H9 (cell line): ENCODE results near the gene ASPA. TPM values are rescaled to one million over a fixed set of nuclear protein-coding genes. Genes with fewer than 3 reads are reported as not detected.

Source experiments
- DNase-seq: peaks from one replicate; pipeline ENCODE4 v3.0.0-alpha.2; 2017
- H2AFZ ChIP-seq: one replicate; pipeline ENCODE4 v1.6.1; 2013; ENCODE audit warnings: mild to moderate bottlenecking, low read length, control low read depth, moderate library complexity
- H2AK5ac ChIP-seq: 2 replicates; pipeline ENCODE4 v1.6.1; 2013; ENCODE audit warnings: low read length, control low read depth, mixed read lengths; ENCODE audit not compliant: insufficient read length
- H2BK120ac ChIP-seq: one replicate; pipeline ENCODE4 v1.6.1; 2013; ENCODE audit warnings: low read depth, mild to moderate bottlenecking, low read length, control low read depth, inconsistent platforms; ENCODE audit not compliant: poor library complexity, severe bottlenecking
- H2BK12ac ChIP-seq: 2 replicates; pipeline ENCODE4 v1.6.1; 2013; ENCODE audit warnings: low read length, control low read depth, mixed read lengths, low read depth; ENCODE audit not compliant: insufficient read length
- H2BK15ac ChIP-seq: 2 replicates; pipeline ENCODE4 v1.6.1; 2013; ENCODE audit warnings: low read depth, low read length, control low read depth
- H2BK20ac ChIP-seq: one replicate; pipeline ENCODE4 v1.6.1; 2013; ENCODE audit warnings: low read depth, mild to moderate bottlenecking, low read length, control low read depth, inconsistent platforms; ENCODE audit not compliant: poor library complexity, severe bottlenecking
- H2BK5ac ChIP-seq: 2 replicates; pipeline ENCODE4 v1.6.1; 2013; ENCODE audit warnings: low read length, control low read depth, mixed read lengths; ENCODE audit not compliant: insufficient read length
- H3K14ac ChIP-seq: 2 replicates; pipeline ENCODE4 v1.6.1; 2013; ENCODE audit warnings: low read length, control low read depth; ENCODE audit not compliant: insufficient read depth
- H3K18ac ChIP-seq: 2 replicates; pipeline ENCODE4 v1.6.1; 2013; ENCODE audit warnings: low read depth, mild to moderate bottlenecking, mixed read lengths, low read length, control low read depth; ENCODE audit not compliant: insufficient read length
- H3K23ac ChIP-seq: 2 replicates; pipeline ENCODE4 v1.6.1; 2013; ENCODE audit warnings: low read length, control low read depth, mixed read lengths, low read depth; ENCODE audit not compliant: insufficient read length
- H3K23me2 ChIP-seq: 2 replicates; pipeline ENCODE4 v1.6.1; 2013; ENCODE audit warnings: low read depth, mild to moderate bottlenecking, mixed read lengths, low read length, control low read depth; ENCODE audit not compliant: insufficient read length, poor library complexity, severe bottlenecking
- H3K27ac ChIP-seq: 2 replicates; pipeline ENCODE4 v1.5.1; 2013; ENCODE audit warnings: low read length, control low read depth, mixed read lengths, low read depth; ENCODE audit not compliant: insufficient read length
- H3K27me3 ChIP-seq: 2 replicates; pipeline ENCODE4 v1.6.1; 2013; ENCODE audit warnings: low read length, control low read depth, inconsistent platforms; ENCODE audit not compliant: insufficient read depth
- H3K4ac ChIP-seq: 2 replicates; pipeline ENCODE4 v1.6.1; 2013; ENCODE audit warnings: low read depth, mild to moderate bottlenecking, control low read depth, inconsistent platforms, low read length, moderate library complexity
- H3K4me1 ChIP-seq: 2 replicates; pipeline ENCODE4 v1.6.1; 2013; ENCODE audit warnings: low read length, control low read depth, inconsistent platforms; ENCODE audit not compliant: insufficient read depth
- H3K4me2 ChIP-seq: 2 replicates; pipeline ENCODE4 v1.6.1; 2013; ENCODE audit warnings: low read length, control low read depth, mixed read lengths; ENCODE audit not compliant: insufficient read length, insufficient read depth
- H3K56ac ChIP-seq: 2 replicates; pipeline ENCODE4 v1.6.1; 2013; ENCODE audit warnings: low read depth, mild to moderate bottlenecking, mixed read lengths, low read length, control low read depth; ENCODE audit not compliant: insufficient read length
- H3K79me1 ChIP-seq: 2 replicates; pipeline ENCODE4 v1.6.1; 2013; ENCODE audit warnings: low read depth, mild to moderate bottlenecking, moderate library complexity, low read length, control low read depth, inconsistent platforms; ENCODE audit not compliant: insufficient read depth, poor library complexity, severe bottlenecking
- H3K79me2 ChIP-seq: 2 replicates; pipeline ENCODE4 v1.6.1; 2013; ENCODE audit warnings: low read length, control low read depth, inconsistent platforms; ENCODE audit not compliant: insufficient read depth
- H3K9ac ChIP-seq: 2 replicates; pipeline ENCODE4 v1.6.1; 2013; ENCODE audit warnings: low read length, control low read depth, mixed read lengths; ENCODE audit not compliant: insufficient read length; ENCODE audit errors: extremely low read depth
- H3K9me3 ChIP-seq: one replicate; pipeline ENCODE4 v1.6.1; 2013; ENCODE audit warnings: low read depth, low read length, inconsistent platforms; ENCODE audit not compliant: control insufficient read depth
- H3T11ph ChIP-seq: one replicate; pipeline ENCODE4 v1.6.1; 2013; ENCODE audit warnings: mild to moderate bottlenecking, low read length, control low read depth, inconsistent platforms
- H4K20me1 ChIP-seq: one replicate; pipeline ENCODE4 v1.6.1; 2013; ENCODE audit not compliant: control insufficient read depth, insufficient read length, insufficient read depth
- H4K5ac ChIP-seq: 2 replicates; pipeline ENCODE4 v1.6.1; 2013; ENCODE audit warnings: low read depth, mild to moderate bottlenecking, mixed read lengths, low read length, control low read depth; ENCODE audit not compliant: insufficient read length
- H4K8ac ChIP-seq: replicated peaks from 2 replicates; pipeline ENCODE4 v1.6.1; 2013; ENCODE audit warnings: low read length, control low read depth, mixed read lengths, low read depth; ENCODE audit not compliant: insufficient read length
- H4K91ac ChIP-seq: 2 replicates; pipeline ENCODE4 v1.6.1; 2013; ENCODE audit warnings: low read depth, mild to moderate bottlenecking, moderate library complexity, mixed read lengths, low read length, control low read depth; ENCODE audit not compliant: insufficient read length
- H3K27ac Mint-ChIP-seq, 3 experiments: 2 replicates in 2 of 3; 3 replicates in 1 of 3; pipeline ENCODE4 v1.8.0; 2020 to 2021; ENCODE audit warnings: mixed read lengths in 3 of 3, mild to moderate bottlenecking in 1 of 3, moderate library complexity in 1 of 3
- H3K27me3 Mint-ChIP-seq: 2 replicates; pipeline ENCODE4 v1.8.0; 2021; ENCODE audit warnings: low read depth, mild to moderate bottlenecking, moderate library complexity, mixed read lengths
- H3K36me3 Mint-ChIP-seq, 3 experiments: 2 replicates in 2 of 3; 3 replicates in 1 of 3; pipeline ENCODE4 v1.8.0; 2020 to 2021; ENCODE audit warnings: low read depth in 3 of 3, mixed read lengths in 3 of 3; ENCODE audit not compliant: insufficient read depth in 1 of 3
- H3K4me1 Mint-ChIP-seq, 2 experiments: 2 replicates each; pipeline ENCODE4 v1.8.0; 2020; ENCODE audit warnings: mixed read lengths in 2 of 2
- H3K4me3 Mint-ChIP-seq, 2 experiments: 2 replicates in 1 of 2; 3 replicates in 1 of 2; pipeline ENCODE4 v1.8.0; 2020 to 2021; ENCODE audit warnings: mild to moderate bottlenecking in 2 of 2, mixed read lengths in 2 of 2, moderate library complexity in 1 of 2
- H3K9me3 Mint-ChIP-seq, 2 experiments: 2 replicates in 1 of 2; 3 replicates in 1 of 2; pipeline ENCODE4 v1.8.0; 2020; ENCODE audit warnings: mild to moderate bottlenecking in 2 of 2, mixed read lengths in 2 of 2, moderate library complexity in 1 of 2
- WGBS: extraction: QIAGEN DNeasy Blood & Tissue Kit; methylation state at CpG from one replicate; pipeline ENCODE4 v1.1.7; 2013; ENCODE audit warnings: missing lambda C conversion rate, low lambda C conversion rate, mixed read lengths; ENCODE audit not compliant: insufficient read length; ENCODE audit errors: extremely low coverage; 5-methylcytosine and 5-hydroxymethylcytosine counted together
- total RNA-seq: library from RNA; stranded (reverse); gene quantifications from 2 replicates; pipeline ENCODE4 v1.2.1, GENCODE V29; 2021
- TF ChIP-seq, protein P1 (sequence below): fragments of 200-600 bp; sonication (generic); conservative IDR thresholded peaks from 3 replicates; pipeline ENCODE4 v1.8.0; 2021; ENCODE audit warnings: antibody characterized with exemption, mild to moderate bottlenecking

The ASPA gene
- total RNA-seq, 1 experiment from 2014 or later = not detected

DNA sequence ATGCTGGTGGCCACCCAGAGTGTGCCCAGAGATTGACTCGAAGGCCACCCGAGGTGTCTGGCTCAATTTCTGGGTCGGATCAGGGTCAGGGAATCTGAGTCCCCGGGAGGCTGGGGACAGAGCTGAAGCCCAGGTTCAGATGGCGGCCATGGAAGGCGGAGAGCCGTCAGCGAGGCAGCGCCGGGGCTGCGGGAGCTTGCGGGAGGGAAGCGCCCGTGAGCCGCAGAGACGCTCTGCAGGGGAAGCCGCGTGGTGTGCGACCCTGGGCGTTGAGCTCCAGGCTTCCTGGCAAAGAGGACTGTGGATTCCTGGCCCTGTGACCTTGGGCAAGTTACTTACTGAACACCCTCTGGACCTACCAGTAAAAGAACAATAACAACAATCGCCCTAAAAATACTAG lies 3.7 kb upstream of the ASPA start:
- no peak overlapping the region for H3K14ac ChIP-seq
- H3K23me2 ChIP-seq = no peaks in the 10 kb centered on the region
- H2BK12ac ChIP-seq = no peak overlapping the region
- H3K79me2 ChIP-seq = no peaks in the 10 kb centered on the region
- H3K4me3 Mint-ChIP-seq = no peak overlapping the region; a peak in 1 of 5 replicates
- no peak overlapping the region for H2BK120ac ChIP-seq
- no peak overlapping the region for H2AFZ ChIP-seq
- no peak overlapping the region for H3K27ac Mint-ChIP-seq
- no peak overlapping the region for H3K18ac ChIP-seq
- TF ChIP-seq, protein P1, sequence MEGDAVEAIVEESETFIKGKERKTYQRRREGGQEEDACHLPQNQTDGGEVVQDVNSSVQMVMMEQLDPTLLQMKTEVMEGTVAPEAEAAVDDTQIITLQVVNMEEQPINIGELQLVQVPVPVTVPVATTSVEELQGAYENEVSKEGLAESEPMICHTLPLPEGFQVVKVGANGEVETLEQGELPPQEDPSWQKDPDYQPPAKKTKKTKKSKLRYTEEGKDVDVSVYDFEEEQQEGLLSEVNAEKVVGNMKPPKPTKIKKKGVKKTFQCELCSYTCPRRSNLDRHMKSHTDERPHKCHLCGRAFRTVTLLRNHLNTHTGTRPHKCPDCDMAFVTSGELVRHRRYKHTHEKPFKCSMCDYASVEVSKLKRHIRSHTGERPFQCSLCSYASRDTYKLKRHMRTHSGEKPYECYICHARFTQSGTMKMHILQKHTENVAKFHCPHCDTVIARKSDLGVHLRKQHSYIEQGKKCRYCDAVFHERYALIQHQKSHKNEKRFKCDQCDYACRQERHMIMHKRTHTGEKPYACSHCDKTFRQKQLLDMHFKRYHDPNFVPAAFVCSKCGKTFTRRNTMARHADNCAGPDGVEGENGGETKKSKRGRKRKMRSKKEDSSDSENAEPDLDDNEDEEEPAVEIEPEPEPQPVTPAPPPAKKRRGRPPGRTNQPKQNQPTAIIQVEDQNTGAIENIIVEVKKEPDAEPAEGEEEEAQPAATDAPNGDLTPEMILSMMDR = no peak
- no peak overlapping the region for H4K5ac ChIP-seq
- no peak overlapping the region for H2AK5ac ChIP-seq
- no peak overlapping the region for H3K27ac ChIP-seq
- H3K36me3 Mint-ChIP-seq = no peaks in the 10 kb centered on the region
- no peaks in the 10 kb centered on the region for H3K9me3 Mint-ChIP-seq
- H3K23ac ChIP-seq = no peak overlapping the region
- no peaks in the 10 kb centered on the region for H4K20me1 ChIP-seq
- no peak overlapping the region for H3T11ph ChIP-seq
- no peak overlapping the region for H4K8ac ChIP-seq
- no peak overlapping the region for H2BK5ac ChIP-seq
- DNase-seq = peak; percentile 36
- no peaks in the 10 kb centered on the region for H3K27me3 Mint-ChIP-seq
- H2BK15ac ChIP-seq = no peak overlapping the region
- no peak overlapping the region for H4K91ac ChIP-seq
- H3K9ac ChIP-seq = no peak overlapping the region
- no peaks in the 10 kb centered on the region for H3K9me3 ChIP-seq
- H3K4me2 ChIP-seq = no peak overlapping the region
- H3K4me1 Mint-ChIP-seq = peaks cover 13 to 19% of the 10 kb centered on the region in 2 experiments
- H3K4me1 ChIP-seq = no peaks in the 10 kb centered on the region; the same call in 1 of the 2 replicates
- no CpG with 5 or more reads among the region's 21 CpGs for WGBS
- no peak overlapping the region; the same call in none of the 2 replicates for H3K4ac ChIP-seq
- no peaks in the 10 kb centered on the region for H3K27me3 ChIP-seq
- no peak overlapping the region for H2BK20ac ChIP-seq
- no peaks in the 10 kb centered on the region for H3K79me1 ChIP-seq
- H3K56ac ChIP-seq = no peak overlapping the region
